Gastrocnemius medialis (tissue), 4 donors: ENCODE results near the gene PTPN12.

ENCODE experiments used
- POLR2A ChIP-seq, 2 donors: fragments of 450-650 bp; IDR thresholded peaks; one replicate each; pipeline ENCODE4 v1.6.1; 2017; ENCODE audit warnings: antibody characterized with exemption in 2 of 2, mild to moderate bottlenecking in 2 of 2, moderate library complexity in 2 of 2
- TF ChIP-seq, protein P1 (sequence below), 5 experiments: fragments of 450-650 bp in 3 of 5; fragments of 200-600 bp in 2 of 5; sonication (generic) in 2 of 5; IDR thresholded peaks in 4 of 5; conservative IDR thresholded peaks in 1 of 5; 1 replicate in 4 of 5; 2 replicates in 1 of 5; pipeline ENCODE4 v1.5.1; 2016 to 2019; ENCODE audit warnings: antibody characterized with exemption in 5 of 5, mild to moderate bottlenecking in 3 of 5, moderate library complexity in 3 of 5

DNA sequence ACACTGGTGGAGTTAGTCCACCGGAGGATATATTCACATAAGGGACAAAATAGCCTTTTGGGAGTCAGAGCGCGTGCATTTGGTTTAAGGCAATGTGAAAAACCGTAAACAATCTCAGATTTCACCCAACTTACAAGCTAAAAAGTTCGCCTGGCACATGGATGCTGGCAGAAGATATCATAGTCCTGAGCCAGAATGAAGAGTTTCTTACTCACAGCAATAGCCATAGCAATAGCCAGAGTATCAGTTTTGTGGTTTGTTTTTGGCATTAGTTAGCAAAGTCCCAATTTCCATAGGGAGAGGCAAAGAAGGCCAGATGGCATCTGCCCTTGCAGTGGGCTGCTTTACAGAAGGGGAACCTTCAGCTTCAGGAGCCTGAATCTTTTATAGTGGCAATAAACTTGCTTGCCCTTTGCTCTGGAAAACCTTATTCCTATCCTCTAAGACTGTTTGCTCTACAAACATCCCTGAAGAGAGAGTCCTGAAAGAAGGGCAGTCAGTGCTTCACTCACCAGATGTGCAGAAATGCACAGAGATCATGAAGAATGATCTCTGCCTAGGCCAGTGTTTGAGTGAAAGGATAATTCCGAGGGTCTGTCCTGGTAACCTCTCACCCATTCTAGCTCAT is 130.5 kb downstream of the PTPN12 start:
- TF ChIP-seq, protein P1, sequence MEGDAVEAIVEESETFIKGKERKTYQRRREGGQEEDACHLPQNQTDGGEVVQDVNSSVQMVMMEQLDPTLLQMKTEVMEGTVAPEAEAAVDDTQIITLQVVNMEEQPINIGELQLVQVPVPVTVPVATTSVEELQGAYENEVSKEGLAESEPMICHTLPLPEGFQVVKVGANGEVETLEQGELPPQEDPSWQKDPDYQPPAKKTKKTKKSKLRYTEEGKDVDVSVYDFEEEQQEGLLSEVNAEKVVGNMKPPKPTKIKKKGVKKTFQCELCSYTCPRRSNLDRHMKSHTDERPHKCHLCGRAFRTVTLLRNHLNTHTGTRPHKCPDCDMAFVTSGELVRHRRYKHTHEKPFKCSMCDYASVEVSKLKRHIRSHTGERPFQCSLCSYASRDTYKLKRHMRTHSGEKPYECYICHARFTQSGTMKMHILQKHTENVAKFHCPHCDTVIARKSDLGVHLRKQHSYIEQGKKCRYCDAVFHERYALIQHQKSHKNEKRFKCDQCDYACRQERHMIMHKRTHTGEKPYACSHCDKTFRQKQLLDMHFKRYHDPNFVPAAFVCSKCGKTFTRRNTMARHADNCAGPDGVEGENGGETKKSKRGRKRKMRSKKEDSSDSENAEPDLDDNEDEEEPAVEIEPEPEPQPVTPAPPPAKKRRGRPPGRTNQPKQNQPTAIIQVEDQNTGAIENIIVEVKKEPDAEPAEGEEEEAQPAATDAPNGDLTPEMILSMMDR (IDR thresholded peaks at IDR 0.05 in 4 of 5, conservative IDR thresholded peaks at IDR 0.05 in 1 of 5), result no peak
- TF ChIP-seq POLR2A (IDR thresholded peaks at IDR 0.05), result no peak
